Endometrial microvascular endothelial cells (primary cell): ENCODE results near the gene FGF14. TPM values are rescaled to one million over a fixed set of nuclear protein-coding genes. Genes with fewer than 3 reads are reported as not detected.

Experiments used
- in situ Hi-C: cut with HindIII; loops from 2 replicates; pipeline ENCODE4 v1.10.0; 2017; ENCODE audit warnings: low sequenced_read_pairs, low pct_unique_long_range_greater_than_20kb; ENCODE audit errors: inconsistent ontology term
- total RNA-seq: library from RNA; depleted of rRNA; stranded (reverse); fragments of >200 nt; gene quantifications from one replicate; pipeline ENCODE4 v1.2.3, GENCODE V29; 2015; ENCODE audit errors: inconsistent ontology term

FGF14 gene
- total RNA-seq, 1 donor from 2014 or later = under 0.01 TPM

DNA sequence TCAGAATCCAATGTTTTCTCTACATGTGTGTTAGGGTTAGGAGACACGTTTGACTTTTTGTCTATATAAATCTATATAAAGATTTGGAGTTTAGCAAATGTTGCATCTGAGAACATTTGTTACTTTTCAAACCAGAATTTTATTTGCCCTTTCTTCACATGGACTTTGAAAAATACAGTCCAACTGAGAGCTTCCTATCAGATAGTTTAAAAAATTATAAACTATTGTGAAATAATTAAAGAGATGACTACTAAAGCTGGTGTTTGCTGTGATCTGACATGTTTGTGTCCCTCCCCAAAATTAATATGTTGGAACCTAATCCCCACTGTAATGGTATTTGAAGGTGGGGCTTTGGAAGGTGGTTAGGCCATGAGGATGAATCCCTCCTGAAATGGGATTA, 652.3 kb downstream of the FGF14 start:
- in situ Hi-C loops = no loop called here

DNA sequence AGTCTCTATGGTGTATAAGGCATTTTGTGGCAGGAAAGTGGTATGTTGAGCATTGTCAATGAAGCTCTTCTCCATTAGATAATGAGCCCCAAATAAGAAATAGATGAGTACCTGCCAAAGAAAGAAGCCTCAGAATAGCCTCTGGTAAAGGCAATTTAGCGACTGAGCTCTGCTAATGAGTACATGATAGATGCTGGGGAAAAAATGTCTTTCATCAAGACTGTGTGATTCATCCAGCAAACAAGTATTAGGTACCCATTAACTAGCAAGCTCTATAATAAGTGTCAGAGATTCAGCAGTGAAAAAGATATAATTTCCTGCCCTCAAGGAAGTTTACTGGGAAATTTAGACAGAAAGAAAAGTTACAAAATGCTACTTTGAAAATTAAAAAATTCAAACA, 654.8 kb downstream of the FGF14 start:
- in situ Hi-C loops = no loop called here

DNA sequence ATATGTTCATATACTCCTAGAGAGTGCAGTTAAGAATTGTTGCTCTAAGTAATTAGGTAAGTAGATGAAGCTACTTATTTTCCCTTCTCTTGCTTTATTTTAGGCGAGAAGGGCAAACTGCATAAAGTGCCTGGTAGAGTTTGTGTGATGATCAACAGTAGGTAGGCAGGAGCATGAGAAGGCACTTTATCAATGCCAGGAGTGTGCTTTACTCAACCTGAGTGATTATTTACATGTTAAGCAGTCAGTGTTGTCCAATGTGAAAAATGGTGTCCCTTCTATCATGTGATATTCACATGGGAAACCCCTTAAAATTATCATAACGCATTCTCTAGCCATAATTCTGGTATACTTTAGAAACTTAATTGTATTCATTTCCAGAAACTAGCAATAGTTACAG, 655.3 kb downstream of the FGF14 start:
- in situ Hi-C loops = no loop called here

DNA sequence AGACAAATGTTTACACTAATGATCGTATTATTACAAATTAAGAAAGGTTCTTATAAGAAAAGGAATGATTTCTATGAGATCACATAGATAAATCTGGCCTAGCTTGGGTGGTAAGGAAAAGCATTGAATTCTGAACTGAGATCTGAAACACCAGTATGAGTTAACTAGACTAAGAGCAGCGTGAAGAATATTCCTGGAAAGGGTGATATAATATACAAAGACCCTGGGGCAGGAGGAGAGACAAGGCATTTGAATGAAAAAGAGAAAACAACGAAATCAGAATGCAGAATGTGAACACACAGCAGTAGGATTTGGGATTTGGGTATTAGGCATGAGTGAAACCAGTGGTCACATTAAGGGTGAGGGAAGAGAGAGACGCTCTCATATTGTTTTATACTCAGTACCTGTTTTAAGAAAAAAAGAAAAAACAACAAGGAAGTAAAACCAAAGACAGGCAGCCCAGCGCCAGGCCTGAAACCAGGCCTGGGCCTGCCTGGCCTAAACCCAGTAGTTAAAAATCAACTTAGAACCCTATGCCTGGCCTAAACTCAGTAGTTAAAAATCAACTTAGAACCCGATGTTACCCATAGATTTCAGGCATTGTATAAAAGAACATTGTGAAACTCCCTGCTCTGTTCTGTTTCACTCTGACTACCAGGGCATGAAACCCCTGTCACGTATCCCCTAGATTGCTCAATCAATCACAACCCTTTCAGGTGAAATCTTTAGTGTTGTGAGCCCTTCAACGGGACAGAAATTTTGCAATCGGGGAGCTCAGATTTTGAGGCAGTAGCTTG, 662.3 kb downstream of the FGF14 start:
- in situ Hi-C loops = no loop called here

DNA sequence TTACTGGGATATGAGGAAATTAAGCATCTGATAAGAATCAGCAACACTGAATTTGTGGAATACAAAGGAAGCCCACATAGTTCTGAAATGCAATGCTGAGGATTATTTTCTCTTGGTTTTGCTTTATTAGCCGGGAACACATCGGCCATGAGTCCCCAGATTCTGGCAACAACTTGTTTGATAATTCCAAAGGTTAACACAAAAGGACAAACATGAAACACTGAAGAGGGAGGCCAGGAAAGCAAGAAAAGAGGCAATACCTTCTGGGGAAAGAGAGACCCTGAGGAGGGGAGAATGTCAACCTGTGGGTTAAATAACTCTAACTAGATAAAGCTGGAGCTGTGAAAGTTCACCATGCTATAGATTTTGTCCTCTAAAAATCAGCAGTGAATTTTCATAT, 663.5 kb downstream of the FGF14 start:
- in situ Hi-C loops = no loop called here

DNA sequence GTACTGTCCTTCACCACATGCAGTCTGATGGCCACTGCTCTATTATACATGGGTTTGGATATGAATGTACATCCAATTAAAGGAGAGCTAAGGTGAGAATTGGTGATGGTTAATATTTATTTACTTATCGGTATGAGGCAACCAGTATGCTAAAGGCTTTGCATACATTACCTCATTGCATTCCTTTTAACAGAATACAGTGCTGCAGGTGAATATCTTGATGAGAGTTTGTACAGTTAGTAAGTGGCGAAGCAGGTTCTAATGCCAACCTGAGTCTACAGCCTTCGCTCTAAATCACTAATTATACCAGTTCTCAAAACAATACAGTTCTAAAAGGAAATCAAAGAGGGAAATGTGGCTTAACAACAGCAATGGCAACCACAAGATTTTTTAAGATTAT, 665.3 kb downstream of the FGF14 start:
- in situ Hi-C loops = no loop called here

DNA sequence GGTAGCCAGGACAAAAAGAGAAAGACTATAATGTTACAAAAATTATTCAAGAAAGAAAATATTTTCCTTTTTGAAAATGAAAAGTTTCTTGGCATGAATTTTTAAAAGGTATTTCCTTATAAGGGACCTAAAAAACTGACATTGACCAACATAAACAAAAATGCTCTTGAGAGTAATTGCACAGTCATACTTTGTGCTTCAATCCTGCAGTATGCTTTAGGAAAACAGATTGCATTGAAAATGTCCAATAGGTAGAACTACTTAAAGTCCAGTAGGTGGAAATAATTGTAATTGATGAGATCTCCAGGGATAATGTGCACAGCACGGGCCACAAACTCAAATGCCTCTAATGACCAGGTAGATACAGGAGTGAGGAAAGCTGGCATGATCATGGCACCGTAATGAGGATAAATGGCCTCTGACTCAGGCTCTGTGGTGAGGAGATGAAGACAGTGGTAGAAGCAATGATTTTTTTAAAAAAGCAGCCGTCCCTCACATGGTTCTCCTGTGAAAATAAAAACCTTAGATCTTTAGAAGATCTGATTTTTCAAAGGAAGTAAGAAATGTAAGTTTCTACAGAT, 671.3 kb downstream of the FGF14 start:
- in situ Hi-C loops = no loop called here

DNA sequence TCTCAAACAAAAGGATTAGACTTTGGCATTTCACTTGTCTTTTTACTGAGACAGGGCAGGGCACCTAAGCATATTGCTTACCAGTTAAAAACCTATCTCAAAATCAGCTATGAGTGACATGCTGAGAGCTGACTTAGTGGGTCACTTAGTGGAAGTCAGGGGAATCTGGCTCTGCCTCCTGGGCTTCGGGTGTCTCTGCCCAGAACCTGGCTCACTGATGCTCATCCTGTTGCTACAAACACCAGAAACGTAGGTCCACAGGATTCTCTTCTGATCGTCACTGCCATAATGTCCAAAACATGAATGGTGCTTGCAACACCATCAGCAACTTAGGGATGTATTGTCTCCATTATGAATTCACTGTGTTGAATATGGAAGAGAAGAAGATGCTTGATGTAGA, 673.2 kb downstream of the FGF14 start:
- in situ Hi-C loops = no loop called here

DNA sequence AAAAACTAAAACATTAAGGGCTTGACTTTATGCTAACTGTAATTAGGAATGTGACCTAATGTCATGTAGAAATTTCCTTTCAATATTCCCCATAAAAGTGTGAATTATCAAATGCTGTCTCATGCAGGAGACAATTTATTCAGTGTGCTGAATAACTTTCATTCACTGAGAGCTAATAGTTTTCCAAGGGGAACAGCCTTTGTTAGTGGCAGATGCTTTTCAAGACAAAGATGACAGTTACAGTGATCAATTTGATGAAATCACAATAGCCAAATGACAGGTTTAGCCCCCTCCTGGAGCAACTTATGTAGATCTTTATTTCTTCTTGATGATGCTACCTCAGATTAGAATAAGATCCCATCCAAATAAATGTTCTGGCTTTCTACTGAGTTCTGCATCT, 673.8 kb downstream of the FGF14 start:
- in situ Hi-C loops = no loop called here

DNA sequence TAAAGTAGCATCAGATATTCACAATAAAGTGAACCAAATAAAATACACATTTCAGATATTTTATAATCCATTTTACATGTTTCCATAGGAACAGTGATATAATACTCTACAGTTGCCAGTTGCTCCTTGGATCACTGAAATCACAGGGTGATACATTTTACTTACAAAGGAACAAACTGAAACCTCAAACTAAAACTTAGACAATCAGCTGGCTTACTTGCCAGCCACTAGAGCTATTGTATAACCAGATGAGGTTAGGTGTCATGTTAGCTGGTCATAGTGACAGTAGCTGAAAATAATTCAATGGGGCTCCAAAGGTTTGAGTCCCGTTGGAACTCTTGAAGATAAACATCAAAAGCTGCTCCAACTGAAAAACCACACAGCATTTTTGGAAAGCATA, 674.7 kb downstream of the FGF14 start:
- in situ Hi-C loops = no loop called here

DNA sequence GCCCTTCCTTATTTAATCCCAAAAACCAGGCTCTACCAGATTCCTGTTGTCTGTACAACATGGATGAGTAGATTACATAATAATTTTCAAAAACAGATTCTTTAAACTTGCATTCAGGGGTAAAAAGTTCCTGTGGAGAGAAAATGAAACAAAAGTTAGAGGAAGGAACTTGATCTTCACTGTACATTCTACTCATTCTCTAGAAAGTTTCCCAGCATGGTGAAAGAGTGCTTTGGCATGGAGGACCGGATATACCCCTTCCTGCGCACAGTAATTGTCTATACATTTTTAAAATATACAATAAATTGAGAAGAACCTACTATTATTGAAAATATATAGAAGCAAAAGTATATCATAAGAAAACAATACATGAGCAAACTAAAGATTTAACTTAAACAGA, 675.2 kb downstream of the FGF14 start:
- in situ Hi-C loops = no loop called here

DNA sequence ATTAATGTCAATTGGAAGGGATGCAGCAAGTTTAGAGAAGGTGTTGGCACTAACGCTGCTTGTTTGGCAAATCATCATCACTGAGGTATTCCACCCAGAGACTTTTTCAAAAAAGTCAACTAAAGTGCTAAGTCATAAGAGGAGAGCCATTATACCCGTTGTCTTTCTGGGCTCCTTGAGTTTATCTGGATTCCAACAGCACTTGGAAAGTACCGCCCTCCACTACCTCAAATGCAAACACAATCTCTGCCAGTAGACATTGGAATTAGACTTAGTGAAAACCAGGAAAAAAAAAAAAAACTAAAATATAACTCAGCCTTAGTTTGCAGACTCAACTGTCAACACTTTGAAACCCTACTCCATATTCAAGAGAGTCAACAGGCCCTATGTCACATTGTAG, 683.4 kb downstream of the FGF14 start:
- in situ Hi-C loops = no loop called here

DNA sequence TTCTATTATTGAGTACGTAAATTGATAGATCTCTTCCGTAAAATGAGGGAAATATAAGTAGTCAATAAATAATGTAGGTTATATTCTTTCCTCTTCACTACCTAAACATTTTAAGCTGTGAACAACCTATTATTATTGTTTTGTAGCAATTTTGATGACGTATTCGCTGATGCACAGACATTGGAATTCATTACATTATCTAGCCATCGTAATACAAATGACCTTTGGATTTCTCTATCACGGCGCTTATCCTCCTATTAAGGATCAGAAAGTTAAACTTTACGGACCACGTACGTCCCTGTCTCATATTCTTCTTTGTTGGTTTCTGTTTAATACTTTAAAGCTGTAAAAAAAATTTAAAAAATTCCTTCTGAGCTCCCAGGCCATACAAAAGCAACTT, 684.5 kb downstream of the FGF14 start:
- in situ Hi-C loops = no loop called here

DNA sequence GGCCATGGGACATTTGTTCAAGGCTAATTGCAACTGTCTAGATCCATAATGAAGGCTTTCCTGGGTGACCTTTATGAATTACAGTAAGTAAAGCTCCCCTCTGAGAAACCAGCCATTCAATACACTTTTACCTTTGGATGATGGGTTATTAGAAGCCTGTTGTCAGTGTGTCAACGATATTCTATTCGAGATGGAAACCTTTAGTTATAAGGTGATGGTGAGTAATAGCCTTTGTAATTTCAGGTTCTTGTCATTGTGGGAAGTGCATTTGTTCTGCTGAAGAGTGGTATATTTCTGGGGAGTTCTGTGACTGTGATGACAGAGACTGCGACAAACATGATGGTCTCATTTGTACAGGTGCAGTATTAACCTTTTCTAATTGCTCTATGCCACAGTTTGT, 687.7 kb downstream of the FGF14 start:
- in situ Hi-C loops = no loop called here

DNA sequence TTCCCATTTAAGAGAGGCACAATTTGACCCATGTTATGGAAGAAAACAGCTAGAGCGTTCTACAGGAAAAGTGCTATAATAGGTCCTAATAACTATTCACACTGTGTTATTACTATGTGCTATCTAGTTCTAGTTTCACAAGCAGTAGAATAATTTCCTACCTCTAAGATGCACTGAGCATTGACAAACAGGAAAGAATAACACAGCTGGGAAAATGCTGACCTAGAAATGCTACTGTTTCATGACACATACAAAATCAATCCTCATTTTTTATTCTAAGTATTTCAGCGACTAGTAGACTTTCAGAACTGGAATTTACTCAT, 689.9 kb downstream of the FGF14 start:
- in situ Hi-C loops = no loop called here

DNA sequence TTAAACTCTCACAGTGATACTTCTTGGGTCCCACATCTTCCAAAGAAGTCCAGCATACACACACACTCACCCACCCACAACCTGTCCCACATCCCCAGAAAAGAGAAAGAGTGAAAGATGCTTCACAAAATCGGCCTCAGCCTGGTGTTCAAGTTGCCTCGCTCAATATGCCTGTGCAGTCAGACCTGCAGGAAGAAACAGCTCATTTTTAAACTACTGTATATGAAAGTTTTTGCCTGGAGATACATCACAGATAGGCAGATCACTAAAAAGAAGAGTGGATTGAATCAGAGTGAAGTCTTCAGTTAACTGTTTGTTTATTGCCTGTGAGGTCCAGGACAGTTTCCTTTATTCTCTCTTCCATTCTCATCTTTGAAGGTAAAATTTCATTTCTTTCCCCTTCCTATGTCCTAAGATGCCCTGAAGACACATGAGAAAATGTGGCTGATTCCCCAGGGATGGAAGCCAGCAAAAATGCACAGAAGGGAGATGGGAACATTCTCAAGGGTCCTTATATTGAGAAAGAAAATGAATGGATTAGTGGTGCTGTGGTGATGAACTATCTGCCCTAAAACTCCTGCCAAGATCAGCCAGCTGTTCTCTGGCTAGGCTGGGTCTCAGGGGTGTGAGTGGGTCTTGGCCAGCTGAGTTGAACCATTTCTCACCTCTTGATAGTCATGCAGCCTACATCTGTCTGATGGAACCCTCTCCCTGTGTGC, 690.4 kb downstream of the FGF14 start:
- in situ Hi-C loops = no loop called here

DNA sequence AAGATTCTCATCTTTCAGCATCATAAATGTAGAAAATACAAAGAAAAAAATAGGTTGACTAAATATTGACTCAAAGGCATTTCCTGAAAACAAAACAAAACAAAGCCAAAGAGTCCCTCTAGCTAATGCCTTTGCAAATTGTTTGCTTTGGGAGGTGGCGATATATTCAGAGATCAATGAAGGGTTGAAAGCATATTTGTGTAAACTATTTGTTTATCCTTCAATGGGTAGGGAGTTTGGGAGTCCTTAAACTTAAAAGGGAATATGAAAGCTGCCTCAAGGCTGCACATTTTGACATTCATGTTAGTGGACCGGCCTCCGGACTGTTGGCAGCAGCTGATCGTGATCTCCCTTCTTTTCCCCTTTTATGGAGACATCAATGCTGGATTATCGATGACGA, 691.9 kb downstream of the FGF14 start:
- in situ Hi-C loops = no loop called here

DNA sequence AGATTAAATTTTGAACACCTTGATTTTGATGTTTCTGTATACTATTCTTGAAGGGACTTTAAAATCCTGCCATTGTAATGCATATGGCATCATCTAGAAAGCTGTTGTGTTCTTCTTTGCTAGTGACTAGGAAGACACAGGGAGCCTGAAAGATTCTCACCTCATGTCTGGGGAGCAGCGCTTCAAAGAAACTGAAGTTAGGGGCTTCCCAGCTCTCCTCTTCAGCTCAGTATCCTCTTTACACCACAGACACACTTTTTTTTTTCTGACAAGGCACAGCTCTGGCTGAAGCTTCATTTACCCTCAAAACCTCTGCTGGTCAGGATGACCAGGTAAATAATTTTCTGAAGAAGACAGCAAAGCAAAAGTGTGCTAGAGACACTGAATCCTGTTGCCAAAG, 693.7 kb downstream of the FGF14 start:
- in situ Hi-C loops = no loop called here

DNA sequence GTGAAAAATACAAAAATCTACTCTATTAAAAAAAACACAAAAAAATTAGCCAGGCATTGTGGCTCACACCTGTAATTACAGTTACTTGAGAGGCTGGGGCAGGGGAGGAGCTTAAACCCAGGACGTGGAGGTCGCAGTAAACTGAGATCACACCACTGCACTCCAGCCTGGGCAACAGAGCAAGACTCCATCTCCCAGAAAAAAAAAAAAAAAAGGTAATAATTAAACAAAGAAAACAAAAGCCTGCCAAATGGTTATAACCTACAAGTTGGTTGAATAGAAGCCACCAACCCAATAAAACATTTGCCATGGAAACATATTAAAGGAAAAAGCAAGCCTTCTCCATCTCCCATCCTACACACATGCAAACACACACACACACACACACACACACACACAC, 694.2 kb downstream of the FGF14 start:
- in situ Hi-C loops = no loop called here

DNA sequence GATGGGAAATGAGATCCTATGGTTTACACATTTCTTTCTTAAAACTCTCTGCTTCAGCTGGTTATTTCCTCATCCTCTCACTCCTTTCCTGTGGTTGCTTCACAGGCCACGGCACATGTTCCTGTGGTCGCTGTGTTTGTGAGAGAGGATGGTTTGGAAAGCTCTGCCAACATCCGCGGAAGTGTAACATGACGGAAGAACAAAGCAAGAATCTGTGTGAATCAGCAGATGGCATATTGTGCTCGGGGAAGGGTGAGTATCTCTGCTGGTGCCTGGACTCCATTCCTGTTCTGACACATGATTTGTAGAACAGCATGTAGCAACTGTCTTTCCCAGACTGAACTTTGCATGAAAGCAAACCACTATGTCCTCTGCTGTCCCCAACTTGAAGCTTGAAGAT, 695.2 kb downstream of the FGF14 start:
- in situ Hi-C loops = no loop called here
